Osteocyte (in vitro differentiated cells): ENCODE data around the gene EFNA5. TPM values are rescaled to one million over a fixed set of nuclear protein-coding genes. Genes with fewer than 3 reads are reported as not detected.

Experiments
- DNase-seq: peaks from one replicate; pipeline ENCODE4 v3.0.0; 2021; ENCODE audit warnings: mixed read lengths; ENCODE audit not compliant: unreplicated experiment; ENCODE audit errors: extremely low spot score
- H3K27ac Mint-ChIP-seq: one replicate; pipeline ENCODE4 v1.8.0; 2021; ENCODE audit warnings: mild to moderate bottlenecking, mixed read lengths; ENCODE audit not compliant: unreplicated experiment
- H3K27me3 Mint-ChIP-seq: one replicate; pipeline ENCODE4 v1.8.0; 2021; ENCODE audit warnings: mixed read lengths; ENCODE audit not compliant: unreplicated experiment
- H3K36me3 Mint-ChIP-seq: one replicate; pipeline ENCODE4 v1.8.0; 2021; ENCODE audit warnings: mixed read lengths; ENCODE audit not compliant: unreplicated experiment
- H3K4me1 Mint-ChIP-seq: one replicate; pipeline ENCODE4 v1.8.0; 2021; ENCODE audit warnings: mixed read lengths; ENCODE audit not compliant: unreplicated experiment
- H3K4me3 Mint-ChIP-seq: one replicate; pipeline ENCODE4 v1.8.0; 2021; ENCODE audit warnings: mild to moderate bottlenecking, moderate library complexity, mixed read lengths; ENCODE audit not compliant: unreplicated experiment
- H3K9me3 Mint-ChIP-seq: one replicate; pipeline ENCODE4 v1.8.0; 2021; ENCODE audit warnings: mixed read lengths; ENCODE audit not compliant: unreplicated experiment
- total RNA-seq: library from RNA; stranded (reverse); gene quantifications from 2 replicates; pipeline ENCODE4 v1.2.1, GENCODE V29; 2021
- TF ChIP-seq, protein P1 (sequence below): fragments of 200-600 bp; sonication (generic); IDR thresholded peaks from 2 replicates; pipeline ENCODE4 v1.5.0; 2021; ENCODE audit warnings: antibody characterized with exemption, mild to moderate bottlenecking, moderate library complexity

The EFNA5 gene
- total RNA-seq, 1 donor from 2014 or later, result 34.2 TPM

DNA sequence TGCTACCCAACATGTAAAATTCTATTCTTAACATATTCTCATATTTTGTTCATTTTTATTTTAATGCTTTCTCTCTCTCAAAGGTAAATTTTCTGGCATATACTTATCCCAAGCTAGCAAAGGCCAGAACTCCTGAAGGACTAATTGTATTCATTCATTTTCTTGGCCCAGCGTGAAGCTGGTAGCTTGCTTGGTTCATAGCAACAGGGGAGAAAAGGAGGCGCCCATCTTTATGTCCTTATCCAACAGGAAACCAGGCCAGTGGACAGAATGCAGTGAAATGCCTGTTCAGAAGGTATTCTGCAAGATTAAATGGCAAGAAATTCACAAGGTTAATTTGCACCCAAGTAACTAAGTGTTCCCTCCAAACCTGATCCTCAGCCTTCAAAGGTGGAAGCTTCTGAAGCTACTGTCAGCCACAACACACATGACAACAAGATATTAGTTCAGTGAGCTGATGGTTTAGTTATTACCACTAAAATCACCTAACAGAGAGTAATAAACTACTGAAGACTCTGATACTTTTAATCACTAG is 5.6 kb downstream of the EFNA5 start:
- Mint-ChIP-seq H3K36me3 (peaks cover 2% of the 10 kb centered on the region), H3K4me1 (peaks cover 37% of the 10 kb centered on the region), H3K27ac (no peak overlapping the region), H3K9me3 (no peaks in the 10 kb centered on the region), H3K27me3 (no peaks in the 10 kb centered on the region), H3K4me3 (no peak overlapping the region)
- DNase-seq, result no peak
- TF ChIP-seq, protein P1, sequence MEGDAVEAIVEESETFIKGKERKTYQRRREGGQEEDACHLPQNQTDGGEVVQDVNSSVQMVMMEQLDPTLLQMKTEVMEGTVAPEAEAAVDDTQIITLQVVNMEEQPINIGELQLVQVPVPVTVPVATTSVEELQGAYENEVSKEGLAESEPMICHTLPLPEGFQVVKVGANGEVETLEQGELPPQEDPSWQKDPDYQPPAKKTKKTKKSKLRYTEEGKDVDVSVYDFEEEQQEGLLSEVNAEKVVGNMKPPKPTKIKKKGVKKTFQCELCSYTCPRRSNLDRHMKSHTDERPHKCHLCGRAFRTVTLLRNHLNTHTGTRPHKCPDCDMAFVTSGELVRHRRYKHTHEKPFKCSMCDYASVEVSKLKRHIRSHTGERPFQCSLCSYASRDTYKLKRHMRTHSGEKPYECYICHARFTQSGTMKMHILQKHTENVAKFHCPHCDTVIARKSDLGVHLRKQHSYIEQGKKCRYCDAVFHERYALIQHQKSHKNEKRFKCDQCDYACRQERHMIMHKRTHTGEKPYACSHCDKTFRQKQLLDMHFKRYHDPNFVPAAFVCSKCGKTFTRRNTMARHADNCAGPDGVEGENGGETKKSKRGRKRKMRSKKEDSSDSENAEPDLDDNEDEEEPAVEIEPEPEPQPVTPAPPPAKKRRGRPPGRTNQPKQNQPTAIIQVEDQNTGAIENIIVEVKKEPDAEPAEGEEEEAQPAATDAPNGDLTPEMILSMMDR, result no peak

GRCh38 chr5:107663697-107664096 is 7.0 kb downstream of the EFNA5 start:
- H3K27me3 Mint-ChIP-seq, result no peaks in the 10 kb centered on the region
- H3K27ac Mint-ChIP-seq, result no peak overlapping the region
- H3K4me1 Mint-ChIP-seq, result peaks cover 33% of the 10 kb centered on the region
- DNase-seq, result no peak
- peaks cover 5% of the 10 kb centered on the region for H3K36me3 Mint-ChIP-seq
- H3K4me3 Mint-ChIP-seq, result no peak overlapping the region
- TF ChIP-seq, protein P1, result no peak
- H3K9me3 Mint-ChIP-seq, result no peaks in the 10 kb centered on the region

- no peak overlapping the region for H3K27ac Mint-ChIP-seq
- peaks cover 17% of the 10 kb centered on the region for H3K4me1 Mint-ChIP-seq
- TF ChIP-seq, protein P1, result no peak
- DNase-seq, result no peak
- no peaks in the 10 kb centered on the region for H3K27me3 Mint-ChIP-seq
- H3K4me3 Mint-ChIP-seq, result no peak overlapping the region
- H3K9me3 Mint-ChIP-seq, result no peaks in the 10 kb centered on the region
- peaks cover 5% of the 10 kb centered on the region for H3K36me3 Mint-ChIP-seq
Observed at GRCh38 chr5:107661650-107662044, 9.1 kb downstream of the EFNA5 start.

DNA sequence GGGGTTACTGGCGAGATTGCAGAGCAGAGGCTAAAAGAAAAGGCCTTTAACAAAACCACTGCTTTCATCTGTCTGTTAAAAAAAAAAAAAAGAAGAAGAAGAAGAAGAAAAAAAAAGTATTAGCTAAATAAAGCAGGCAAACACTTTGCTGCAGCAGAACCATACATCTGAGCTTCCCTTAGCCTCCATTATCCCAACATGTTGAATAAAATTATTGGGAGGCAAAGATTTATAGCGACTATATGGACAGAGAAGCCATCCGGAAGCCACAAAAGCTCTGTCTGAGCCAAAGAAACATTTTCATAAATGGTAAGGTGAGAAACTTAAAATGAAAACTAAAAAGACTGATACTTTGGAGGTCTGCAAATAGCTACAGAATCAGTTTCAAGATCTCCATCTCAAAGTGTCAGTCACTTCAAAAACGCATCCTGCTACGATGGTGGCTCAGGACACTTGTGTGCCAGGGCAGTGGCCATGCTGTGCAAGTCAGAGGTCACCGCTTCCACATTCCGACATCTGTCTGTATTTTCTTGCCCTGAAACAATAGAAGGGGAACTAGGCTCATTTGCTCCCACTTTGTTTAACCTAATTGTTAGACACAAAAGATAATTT is 9.6 kb downstream of the EFNA5 start:
- DNase-seq, result no peak
- Mint-ChIP-seq H3K27me3 (no peaks in the 10 kb centered on the region), H3K4me3 (no peak overlapping the region), H3K36me3 (peaks cover 5% of the 10 kb centered on the region), H3K4me1 (peaks cover 14% of the 10 kb centered on the region), H3K9me3 (no peaks in the 10 kb centered on the region), H3K27ac (no peak overlapping the region)
- TF ChIP-seq, protein P1, result no peak

DNA sequence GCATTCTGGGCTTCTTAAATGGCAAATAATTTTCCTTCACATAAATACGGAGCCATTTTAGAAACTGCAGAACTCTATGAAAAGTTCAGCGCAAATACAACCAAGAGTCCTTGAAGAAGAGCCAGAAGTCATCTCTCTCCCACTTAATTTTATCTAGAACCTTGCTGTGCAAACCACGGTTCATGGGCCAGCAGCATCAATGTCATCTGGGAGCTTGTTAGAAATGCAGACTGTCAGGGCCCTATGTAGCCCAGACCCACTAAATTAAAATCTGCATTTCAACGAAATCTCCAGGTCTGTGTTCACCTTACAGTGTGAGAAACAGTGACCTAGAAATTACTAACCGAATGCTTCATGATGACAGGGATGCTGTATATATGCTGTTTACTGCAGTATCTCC is 12.2 kb downstream of the EFNA5 start:
- DNase-seq, result no peak
- Mint-ChIP-seq H3K4me1 (peaks cover 14% of the 10 kb centered on the region), H3K9me3 (no peaks in the 10 kb centered on the region), H3K27ac (no peak overlapping the region), H3K4me3 (no peak overlapping the region), H3K36me3 (peaks cover 5% of the 10 kb centered on the region), H3K27me3 (no peaks in the 10 kb centered on the region)
- TF ChIP-seq, protein P1, result no peak
